D721Med (cell line): ENCODE results near the gene FAM229B.
"Not testable (repeated sequence)": the region's sequence is repeated elsewhere in the genome, so short reads cannot be mapped to it uniquely, and the experiment has no call there.

Experiments used
- DNase-seq: peaks from one replicate; pipeline ENCODE4 v3.0.0; 2011; ENCODE audit warnings: low spot score; ENCODE audit not compliant: insufficient read length
- FAIRE-seq: peaks from 2 replicates; lab custom pipeline; 2011; peaks lifted over from hg19 to GRCh38; lab: Jason Lieb, UNC
- CTCF ChIP-seq: IDR thresholded peaks from 2 replicates; pipeline ENCODE4 v1.5.1; 2012; ENCODE audit warnings: mild to moderate bottlenecking, control low read depth; ENCODE audit not compliant: insufficient read depth; ENCODE audit errors: missing control alignments

The FAM229B gene

GRCh38 chr6:112066606-112067005 is 20.8 kb upstream of the FAM229B start:
- DNase-seq = no peak
- FAIRE-seq = no peak
- no peak for TF ChIP-seq CTCF

- no peak for FAIRE-seq
- TF ChIP-seq CTCF = no peak
- DNase-seq = no peak
These were observed 5.8 kb upstream of the FAM229B start for GRCh38 chr6:112081569-112081968.

- DNase-seq = no peak
- no peak for TF ChIP-seq CTCF
- FAIRE-seq = no peak
These were observed 1.9 kb upstream of the FAM229B start for GRCh38 chr6:112085286-112086065.

- no peak for DNase-seq
- FAIRE-seq = no peak
These were observed 651 bp upstream of the FAM229B start for GRCh38 chr6:112086744-112087135.

GRCh38 chr6:112087916-112088315 is 525 bp downstream of the FAM229B start:
- no peak for TF ChIP-seq CTCF
- no peak for FAIRE-seq
- DNase-seq = no peak

More at GRCh38 chr6:112086744-112087135, 651 bp upstream of the FAM229B start:
- TF ChIP-seq CTCF = peak; percentile 38

- no peak for DNase-seq
- TF ChIP-seq CTCF = no peak
- no peak for FAIRE-seq
These were observed 9.5 kb downstream of the FAM229B start for GRCh38 chr6:112096901-112097300.

GRCh38 chr6:112100561-112100960 is 13.2 kb downstream of the FAM229B start:
- FAIRE-seq (no peak), DNase-seq (no peak)
- TF ChIP-seq CTCF = no peak

GRCh38 chr6:112106026-112106425 is 18.6 kb downstream of the FAM229B start:
- FAIRE-seq, DNase-seq: not testable (repeated sequence)
